NOMO-1 (cell line): ENCODE data around the gene TNP1.
A peak's percentile ranks its signal among the peaks of the same experiment; 100 is the strongest.

Source experiments
- DNase-seq, 2 experiments: peaks; one replicate each; lab custom pipeline; 2025; ENCODE audit not compliant: unreplicated experiment in 2 of 2; lab: John Stamatoyannopoulos, UW

Gene TNP1

DNA sequence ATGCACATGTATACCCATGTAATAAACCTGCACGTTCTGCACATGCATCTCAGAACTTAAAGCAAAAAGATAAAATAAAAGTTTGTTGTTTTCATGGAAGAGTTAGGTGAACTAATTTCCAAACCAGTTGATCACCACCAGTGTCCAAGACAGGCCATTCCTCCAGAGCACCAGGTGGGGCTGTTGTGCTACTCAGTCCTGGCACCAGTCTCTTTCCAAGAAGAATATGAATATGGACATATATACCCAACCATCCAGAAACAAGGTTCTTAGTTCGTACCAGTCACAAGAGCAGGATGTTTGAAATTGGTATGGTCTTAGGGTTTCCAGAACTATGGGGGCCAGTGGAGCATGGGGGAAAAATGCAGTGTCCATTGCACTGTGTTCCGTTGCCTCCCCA lies 17.2 kb upstream of the TNP1 start:
- DNase-seq = no peak

DNA sequence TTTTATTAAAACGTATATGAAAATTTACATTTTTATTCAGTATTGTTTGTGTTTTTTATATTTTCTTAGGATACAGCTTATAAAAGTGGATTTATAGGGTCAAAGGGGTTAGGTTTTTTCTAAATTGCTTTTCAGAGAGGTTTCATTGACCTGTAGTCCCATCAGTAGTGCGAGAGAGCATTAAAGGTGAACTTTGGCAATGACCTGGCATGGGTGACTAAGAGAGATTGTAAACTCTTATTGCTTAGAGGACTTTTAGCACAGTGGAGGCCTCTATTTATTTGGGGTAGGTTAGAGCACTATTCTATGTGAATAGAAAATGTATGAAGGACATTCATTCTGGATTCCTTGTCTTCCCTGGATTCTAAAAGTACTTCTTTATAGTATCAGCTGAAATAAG lies 16.0 kb upstream of the TNP1 start:
- no peak for DNase-seq

DNA sequence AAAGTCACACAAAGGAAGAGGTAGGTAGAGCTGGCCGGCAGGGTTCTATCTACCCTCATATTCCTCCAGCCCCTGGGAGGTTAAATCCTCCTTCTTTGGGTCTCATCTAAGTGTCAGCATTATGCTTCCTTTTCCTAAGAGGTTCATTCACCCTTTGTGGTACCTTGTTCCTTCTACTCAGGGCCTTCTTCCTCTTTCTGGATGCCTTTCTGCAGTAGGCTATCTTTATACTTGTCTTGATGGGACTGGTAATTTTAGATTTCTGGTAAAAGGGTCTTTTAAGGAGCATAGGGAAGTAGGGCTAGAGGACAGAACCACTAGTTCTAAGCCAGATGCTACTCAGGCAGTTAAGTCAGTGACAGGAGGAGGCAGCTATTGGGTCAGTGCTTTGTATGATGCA lies 13.7 kb upstream of the TNP1 start:
- DNase-seq = peak in 1 of 2 experiments; percentile 57

DNA sequence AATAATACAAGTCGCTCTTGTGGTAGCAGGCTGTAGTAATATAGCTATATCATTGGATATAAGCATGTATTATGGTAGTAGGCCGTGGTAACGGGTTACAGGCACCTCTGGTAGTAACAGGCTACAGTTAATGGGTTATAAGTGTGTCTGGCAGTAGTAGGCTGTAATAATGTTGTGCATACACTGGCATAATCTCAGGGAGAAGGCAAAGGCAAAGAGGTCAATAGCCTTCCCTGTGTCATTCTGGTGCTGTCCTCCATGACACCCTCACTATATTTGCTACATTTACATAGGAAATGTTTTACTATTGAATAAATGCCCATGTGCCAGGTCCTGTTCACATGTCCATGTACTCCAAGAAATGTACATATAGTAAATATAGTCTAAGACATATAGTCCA lies 12.8 kb upstream of the TNP1 start:
- DNase-seq = no peak

DNA sequence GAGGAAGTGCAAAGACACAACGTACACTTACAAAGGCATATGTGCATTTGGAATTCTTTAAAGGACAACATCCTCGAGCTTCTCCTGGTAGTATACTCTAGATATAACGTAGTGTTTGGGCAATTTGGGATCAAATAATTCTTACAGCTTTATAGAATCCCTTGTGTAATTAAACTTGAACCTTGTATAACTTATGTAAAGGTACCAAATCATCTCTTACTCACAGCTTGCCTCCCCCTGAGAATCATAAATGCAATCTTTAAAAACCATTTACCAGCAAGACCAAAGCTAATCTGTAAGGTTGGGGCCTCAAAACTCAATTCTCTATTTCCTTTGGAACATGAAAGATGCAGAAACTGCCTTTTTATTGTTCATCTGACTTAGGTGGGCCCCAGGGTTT lies 12.2 kb upstream of the TNP1 start:
- DNase-seq = no peak

DNA sequence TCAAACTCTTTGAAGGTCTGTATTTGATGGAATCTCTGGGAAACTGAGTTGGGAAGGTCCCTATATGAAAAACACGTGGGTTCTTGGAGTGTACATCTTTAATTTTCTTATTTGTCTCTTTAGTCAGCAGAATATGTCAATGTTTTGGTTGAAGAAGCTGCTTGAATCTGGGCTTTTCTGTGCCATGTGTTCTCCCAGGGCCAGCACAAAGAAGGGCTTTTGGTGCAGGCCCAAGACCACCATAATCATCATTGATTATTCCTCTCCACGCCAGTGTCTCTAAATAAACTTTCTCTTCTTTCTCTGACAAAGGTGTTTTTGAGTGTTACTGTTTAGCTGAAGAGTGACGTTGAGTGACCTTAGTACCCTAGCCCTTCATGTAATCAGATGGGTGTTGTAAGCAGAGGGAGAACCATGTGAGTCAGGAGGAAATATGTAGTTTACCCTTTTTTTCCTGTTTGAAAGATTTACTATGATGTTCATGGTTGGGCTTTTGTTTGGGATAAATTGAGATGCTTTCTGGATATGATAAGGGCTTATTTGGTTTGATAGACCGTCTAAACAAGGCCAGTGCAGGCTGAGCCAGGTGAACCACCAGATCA lies 11.6 kb upstream of the TNP1 start:
- DNase-seq = no peak

DNA sequence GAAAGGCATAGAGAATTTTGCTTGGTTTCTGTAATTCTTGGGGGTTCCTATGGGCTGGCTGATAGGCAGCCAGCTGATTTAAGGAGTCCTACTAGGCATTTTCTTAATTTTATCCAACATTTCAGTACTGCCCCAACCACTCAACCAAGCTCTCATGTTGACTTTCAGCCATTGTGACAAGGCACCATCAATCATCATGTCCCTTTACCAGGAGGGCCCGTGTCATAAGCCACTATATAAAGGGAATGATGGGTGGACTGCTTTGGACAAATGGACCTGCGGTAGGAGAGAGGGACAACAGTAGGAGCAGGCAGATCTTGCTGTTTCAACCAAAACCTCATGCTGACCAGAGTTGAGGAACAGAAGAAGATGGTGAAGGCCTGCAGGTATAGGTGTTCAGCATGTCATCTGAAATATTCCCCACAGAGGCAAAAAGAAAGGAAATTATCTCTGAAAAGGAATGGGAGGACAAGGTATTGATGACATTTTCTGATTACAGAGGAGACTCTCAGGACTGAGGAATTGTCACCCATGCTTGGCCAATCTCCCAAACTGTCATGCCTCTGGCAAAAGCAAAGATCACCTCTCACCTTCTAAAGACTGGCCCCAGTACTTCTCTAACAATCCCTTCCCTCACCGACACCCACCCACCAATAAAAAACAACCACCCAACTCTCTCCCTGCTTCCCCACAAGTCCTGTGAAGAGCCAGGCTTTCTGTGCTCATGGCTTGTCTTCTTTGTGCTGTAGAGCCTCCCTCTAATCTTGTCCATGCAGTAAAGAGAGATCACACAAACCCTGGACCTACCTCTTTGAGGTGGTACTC lies 10.9 kb upstream of the TNP1 start:
- DNase-seq = no peak

DNA sequence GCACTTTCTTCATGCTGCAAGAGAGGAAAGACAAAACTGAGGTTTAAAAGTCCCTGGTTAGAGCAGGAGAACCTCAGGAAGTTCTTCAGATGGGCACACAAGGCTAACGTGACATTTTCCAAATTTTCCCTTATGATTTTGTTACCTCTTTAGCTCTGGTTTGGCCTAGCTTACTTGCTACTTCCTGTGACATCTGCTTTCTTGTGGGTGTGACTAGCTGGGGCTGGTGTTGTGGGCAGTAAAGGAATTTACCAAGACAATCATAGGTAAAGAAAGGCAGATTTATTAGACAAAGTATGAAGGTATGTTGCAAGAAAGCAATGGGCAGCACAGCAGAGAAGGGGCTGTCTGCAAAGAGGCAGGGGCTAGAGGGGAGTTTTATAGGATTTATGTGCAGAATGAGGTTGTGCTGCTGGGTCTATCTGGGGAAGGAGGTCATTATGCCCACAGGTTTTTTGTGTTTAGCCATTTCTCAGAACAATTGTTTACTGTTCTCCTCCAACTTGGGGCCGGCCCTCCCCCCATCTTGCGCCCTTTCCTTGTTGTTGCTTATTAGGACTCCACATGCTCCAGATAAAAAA lies 6.7 kb upstream of the TNP1 start:
- DNase-seq = no peak

DNA sequence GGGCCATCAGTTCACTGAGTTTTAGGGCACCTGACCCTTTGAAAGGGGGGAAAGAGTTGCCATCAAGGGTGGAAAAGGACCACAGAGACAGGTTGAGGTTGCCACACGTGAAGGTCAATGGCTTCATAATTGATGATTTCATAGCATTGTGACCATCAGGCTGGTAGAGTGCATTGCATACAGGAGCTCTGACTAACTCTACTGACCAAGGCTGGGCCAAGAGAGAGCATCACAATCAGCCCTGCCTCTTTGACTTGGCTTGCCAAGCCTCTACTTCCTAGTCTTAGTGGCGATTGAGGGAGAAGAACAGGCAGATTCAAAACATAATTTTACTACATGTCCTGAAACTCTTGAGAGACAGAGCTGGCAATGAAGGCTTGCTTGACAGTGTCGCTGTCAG lies 5.8 kb upstream of the TNP1 start:
- DNase-seq = no peak

DNA sequence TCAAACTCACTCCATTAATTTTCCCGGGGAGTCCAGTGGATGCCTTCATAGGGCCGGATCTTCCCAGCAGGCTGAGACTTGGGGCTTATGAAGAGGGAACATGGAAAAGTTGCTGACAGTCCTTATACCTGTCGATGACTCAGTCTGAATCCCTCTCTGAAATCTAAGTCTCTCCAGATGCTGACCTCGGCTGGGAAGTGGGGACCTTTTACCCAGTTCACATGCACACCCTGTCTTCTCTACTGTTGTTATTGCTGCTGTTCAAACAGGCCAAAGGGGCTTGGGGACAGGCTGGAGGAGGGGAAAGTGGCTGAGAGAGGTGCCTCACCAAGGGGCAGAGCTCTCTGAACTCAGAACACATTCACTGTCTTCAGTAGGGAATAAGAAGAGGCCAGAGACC lies 4.1 kb upstream of the TNP1 start:
- DNase-seq = no peak

DNA sequence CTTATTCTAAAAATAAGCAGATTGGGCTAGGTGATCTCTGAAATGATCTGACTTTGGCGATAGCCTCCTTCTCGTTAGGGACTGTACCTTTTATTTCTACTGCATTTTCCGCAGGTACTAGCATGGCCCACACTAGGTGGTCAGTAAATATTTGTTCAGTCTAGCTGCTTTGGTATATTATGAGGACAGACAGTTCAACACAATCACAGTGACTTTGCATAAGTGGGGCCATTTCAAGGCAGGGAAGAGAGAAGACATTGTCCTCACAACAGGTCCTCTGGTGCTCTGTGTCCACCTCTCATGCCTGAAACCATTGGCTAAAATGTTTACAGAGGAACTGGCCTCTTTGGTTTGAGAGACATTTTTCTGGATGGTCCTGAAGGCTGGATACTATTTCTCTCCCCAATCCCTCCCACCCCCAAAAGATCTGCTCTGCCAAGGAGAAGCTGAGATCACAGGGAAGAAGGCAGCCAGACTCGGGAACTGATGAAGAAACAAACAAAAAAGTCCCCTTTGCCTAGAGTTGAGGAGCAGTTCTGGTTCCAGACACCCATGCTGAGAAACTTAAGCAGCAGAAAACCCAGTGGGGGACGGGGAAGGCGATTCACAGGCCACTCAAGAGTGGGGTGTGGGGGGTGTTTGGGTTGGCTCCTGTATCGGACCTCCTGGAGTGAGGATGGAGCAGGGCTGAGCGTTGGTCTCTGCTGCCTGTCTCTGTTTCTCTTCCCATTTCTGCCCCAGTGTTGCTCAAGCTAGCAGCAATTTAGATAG lies 2.9 kb upstream of the TNP1 start:
- no peak for DNase-seq

DNA sequence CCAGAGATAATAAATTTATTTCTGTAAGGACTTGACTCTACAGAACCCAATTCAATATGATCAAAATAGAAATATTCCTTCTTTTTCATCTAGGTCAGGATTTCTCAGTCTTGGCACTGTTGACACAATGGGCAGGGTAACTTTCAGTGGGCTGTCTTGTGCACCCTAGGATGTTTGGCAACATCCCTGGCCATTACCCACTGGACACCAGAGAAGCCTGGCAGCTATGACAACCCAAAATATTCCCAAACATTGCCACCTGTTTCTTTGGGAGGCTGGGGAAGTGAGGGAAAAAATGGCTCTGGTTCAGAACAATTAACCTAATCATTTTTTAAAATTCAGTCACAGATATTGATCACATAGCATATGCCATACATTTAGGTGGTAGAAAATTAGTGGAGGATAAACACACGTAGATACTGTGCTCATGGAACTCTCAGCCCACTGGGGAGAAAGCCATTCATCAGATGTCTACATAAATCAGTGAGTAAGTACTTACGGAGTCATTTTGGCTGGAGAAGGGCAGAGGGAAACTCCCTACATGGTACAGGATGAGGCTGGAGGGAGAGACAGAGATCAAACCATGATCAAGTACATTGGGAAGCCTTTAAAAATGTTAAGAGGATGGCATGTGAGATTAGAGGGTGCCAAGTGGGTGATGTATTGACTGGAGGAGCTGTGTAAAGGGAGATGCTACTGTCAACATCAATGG lies 718 bp upstream of the TNP1 start:
- no peak for DNase-seq

DNA sequence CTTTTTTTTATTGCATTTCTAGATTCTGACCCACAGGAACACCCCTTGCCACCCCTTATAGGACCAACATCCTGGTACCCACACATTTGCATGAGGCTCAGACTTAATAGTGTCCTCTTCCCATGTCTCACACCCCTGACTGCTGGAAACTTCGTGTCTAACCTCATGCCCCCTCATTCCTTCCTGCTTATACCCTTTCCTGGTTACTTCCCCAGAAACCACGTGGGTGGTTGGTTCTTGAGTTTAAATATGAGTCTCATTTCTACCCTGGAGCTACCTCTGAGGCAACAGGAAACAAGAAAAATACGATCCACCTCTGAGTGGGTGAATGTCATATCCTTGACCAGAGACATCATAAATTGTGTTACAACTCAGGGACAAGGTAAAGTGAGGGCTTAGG lies 1.6 kb downstream of the TNP1 start:
- DNase-seq = no peak

DNA sequence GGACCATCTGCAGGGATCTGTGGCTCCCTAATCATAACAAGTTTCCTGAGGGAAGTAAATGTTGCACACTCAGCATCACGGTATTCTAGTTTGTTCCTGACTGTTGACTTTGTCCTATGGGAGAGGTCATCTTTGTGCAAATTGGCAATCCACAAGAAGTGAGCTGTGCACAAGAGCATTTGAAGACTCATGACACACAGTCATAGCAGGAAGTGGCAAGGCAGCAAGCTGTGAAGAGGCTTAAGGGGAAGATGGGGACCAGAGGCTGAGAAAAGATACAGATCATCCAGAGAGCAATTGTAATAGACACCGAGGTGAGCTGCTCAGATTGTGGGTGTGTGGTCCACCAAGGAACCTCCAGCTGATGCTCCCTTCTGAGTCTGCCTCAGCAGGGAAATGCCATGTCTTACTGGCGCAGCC lies 2.7 kb downstream of the TNP1 start:
- DNase-seq = no peak

DNA sequence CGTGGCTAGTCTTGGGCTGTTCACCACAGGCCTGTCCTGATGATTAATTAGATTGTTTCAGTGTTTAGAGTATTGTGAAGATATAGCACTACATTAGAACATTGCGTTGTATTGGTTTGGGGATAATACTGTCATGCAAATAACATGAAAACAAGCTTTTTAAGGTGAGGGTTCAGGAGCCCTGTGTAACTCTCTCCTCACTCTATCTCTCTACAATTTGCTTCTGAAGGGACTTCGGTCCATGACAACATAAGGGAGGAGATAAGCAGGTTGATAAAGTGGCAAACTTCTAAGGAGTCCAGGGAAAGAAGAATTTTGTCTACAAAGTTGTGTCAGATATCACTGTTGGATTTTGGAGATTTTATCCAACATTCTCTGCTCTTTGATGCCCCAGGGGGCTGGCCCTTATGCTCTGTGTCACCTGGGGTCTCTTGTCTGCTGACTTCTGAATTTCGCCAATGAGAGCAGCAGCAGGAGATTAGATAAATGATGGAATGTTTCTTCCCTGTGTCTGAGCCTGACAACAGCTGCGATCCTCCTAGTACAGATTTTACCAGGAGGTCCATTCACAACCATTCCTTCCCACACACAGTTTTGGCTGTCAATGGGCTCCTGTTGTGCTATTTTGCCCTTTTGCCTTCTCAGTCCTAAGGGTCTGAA lies 3.3 kb downstream of the TNP1 start:
- DNase-seq = no peak

DNA sequence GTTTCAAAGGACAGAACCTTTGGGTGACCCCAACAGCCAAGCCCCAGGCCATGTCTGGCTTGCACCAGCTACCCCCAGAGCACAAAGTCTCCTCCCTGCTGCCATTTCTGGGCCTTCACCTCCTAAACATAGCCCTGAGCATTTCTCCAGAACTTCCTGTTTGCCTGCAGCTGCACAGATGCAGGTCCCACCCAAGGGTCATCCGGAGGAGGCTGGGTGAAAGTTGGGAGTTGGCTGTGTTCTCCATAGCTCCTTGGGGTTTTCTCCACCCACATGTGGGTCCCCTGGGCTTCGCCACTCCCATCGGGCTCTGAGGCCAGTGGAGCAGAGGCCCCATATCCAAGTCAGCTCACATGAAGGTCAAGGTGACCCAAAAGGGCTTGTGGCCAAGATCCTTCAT lies 4.3 kb downstream of the TNP1 start:
- no peak for DNase-seq

DNA sequence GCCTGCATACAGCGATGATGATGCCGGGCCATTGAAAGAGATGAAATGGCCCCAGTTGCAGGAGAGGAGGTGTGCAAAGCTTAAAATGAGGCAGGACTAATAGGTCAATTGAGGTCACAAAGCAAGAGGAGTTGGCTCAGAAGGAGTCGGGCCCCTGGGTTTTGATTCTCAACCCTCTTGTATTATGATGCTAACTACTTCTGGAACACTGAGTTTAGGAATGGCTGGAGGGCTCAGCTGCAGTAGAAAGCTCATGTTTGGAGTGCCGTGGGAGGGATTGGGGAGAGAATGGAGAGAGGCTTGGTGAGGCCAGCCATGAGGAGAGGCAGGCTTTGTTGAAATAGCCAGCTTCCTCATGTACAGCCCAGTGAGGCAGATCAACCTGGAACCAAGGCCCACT lies 4.8 kb downstream of the TNP1 start:
- no peak for DNase-seq

DNA sequence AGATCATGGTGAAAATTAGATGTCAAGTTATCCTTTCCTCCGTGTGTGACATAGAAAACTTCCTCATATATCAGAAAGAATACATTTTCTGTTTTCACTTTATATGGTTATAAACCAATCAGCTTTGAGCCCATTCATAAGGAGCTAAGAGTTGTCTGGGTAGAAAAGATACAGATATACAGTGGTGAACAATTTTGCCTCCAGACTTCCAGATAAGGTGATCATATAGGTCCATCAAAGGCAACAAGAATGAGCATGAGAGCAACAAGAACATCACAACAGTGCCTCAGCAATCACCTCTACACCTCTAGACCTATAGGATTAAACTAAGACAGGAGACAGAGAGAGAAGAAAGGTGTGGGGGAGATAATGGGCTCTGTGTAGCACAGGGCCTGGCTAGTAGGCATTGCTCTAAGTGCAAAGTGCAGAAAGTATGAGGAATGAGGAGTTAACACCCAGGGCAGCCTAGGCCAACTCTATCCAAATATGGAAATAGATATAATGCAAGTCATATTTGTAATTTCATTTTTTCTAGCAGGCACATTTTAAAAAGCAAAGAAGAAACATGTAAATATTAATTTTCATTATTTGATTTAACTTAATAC lies 8.3 kb downstream of the TNP1 start:
- DNase-seq = no peak

DNA sequence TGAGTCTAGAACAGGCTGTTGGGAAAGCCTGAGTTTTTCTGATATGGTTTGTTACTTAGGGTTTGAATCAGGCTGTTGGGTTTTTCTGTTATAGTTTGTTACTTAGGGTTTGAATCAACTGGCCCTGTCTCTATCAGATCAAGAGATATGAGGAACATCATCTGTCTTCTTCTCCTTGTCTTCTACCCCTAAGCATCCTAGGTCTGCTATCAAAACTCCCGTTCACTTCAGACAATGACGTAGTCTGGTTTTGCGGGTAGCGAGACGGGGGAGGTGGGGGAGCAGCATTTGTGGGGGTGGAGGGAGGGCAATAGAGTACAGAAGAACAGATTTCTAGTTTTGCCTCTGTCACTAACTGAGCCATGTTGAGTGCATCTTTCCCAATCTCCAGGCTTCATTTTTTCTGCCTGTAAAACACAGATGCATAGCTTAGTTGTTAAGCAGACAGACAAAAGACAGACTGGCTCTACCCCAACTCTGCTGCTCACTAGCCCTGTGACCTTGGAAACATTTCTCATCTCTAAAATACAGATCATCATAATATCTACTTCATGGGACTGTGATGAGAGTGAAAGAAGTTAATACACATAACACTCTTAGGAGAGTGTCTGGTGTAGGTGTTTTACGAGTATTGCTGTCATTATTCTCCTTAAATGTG lies 9.1 kb downstream of the TNP1 start:
- no peak for DNase-seq
